ENCODE results near the gene PRRT3. TPM values are rescaled to one million over a fixed set of nuclear protein-coding genes. Genes with fewer than 3 reads are reported as not detected.
A peak's percentile ranks its signal among the peaks of the same experiment; 100 is the strongest.

Gene PRRT3
- total RNA-seq, 1 experiment from 2014 or later, result 0.90 TPM

GRCh38 chr3:9908286-9908685 lies 43.9 kb downstream of the PRRT3 start:
- no TSS peak for BruUV-seq (replicated peaks)
- DNase-seq, result no peak
- no peak overlapping the region for H3K4me2 ChIP-seq
- H3K9me2 ChIP-seq (ENCODE audit: insufficient read depth), result no peaks in the 10 kb centered on the region
- POLR2A ChIA-PET (ENCODE audit: unreplicated experiment), result no interaction called here
- H3K4me1 ChIP-seq (replicated peaks; ENCODE audit: insufficient read depth), result peaks cover 47% of the 10 kb centered on the region
- no peak overlapping the region for H3K27ac ChIP-seq
- H3K9me3 ChIP-seq (ENCODE audit: insufficient read depth, low read depth), result no peaks in the 10 kb centered on the region
- CTCF ChIA-PET, result no interaction called here
- no peaks in the 10 kb centered on the region for H3K79me2 ChIP-seq (ENCODE audit: low read depth)
- no peak overlapping the region for H3K4me3 ChIP-seq
- TF ChIP-seq, protein P1, sequence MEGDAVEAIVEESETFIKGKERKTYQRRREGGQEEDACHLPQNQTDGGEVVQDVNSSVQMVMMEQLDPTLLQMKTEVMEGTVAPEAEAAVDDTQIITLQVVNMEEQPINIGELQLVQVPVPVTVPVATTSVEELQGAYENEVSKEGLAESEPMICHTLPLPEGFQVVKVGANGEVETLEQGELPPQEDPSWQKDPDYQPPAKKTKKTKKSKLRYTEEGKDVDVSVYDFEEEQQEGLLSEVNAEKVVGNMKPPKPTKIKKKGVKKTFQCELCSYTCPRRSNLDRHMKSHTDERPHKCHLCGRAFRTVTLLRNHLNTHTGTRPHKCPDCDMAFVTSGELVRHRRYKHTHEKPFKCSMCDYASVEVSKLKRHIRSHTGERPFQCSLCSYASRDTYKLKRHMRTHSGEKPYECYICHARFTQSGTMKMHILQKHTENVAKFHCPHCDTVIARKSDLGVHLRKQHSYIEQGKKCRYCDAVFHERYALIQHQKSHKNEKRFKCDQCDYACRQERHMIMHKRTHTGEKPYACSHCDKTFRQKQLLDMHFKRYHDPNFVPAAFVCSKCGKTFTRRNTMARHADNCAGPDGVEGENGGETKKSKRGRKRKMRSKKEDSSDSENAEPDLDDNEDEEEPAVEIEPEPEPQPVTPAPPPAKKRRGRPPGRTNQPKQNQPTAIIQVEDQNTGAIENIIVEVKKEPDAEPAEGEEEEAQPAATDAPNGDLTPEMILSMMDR (conservative IDR thresholded peaks at IDR 0.05), result no peak
- TF ChIP-seq EZH2 (IDR thresholded peaks at IDR 0.05; ENCODE audit: low read depth), result no peak
- H3K27me3 ChIP-seq (ENCODE audit: insufficient read depth, low read depth), result no peaks in the 10 kb centered on the region
- H2AFZ ChIP-seq, result no peak overlapping the region
- H3K36me3 ChIP-seq (ENCODE audit: low read depth), result 0 out of 2 replicates have a peak, but pooled peaks cover 3% of the 10 kb centered on the region
- H3F3A ChIP-seq (ENCODE audit: insufficient read depth, low read depth), result peaks cover 38% of the 10 kb centered on the region
- no peaks in the 10 kb centered on the region for H4K20me1 ChIP-seq (ENCODE audit: insufficient read depth)
- intact Hi-C loops (cut with micrococcal nuclease; ENCODE audit: unreplicated experiment), result no loop called here

- ChIA-PET POLR2A (ENCODE audit: unreplicated experiment) (interaction anchor here (0.6 kb wide), 1 partner anchor 13 kb away, joined by 7 read pairs; no protein-coding TSS in a partner anchor), CTCF (no interaction called here)
- DNase-seq, result no peak
- Histone ChIP-seq H4K20me1 (ENCODE audit: insufficient read depth) (no peaks in the 10 kb centered on the region), H3F3A (ENCODE audit: insufficient read depth, low read depth) (peaks cover 23% of the 10 kb centered on the region; the same call in 1 of the 2 replicates), H3K4me3 (no peak overlapping the region), H3K27me3 (ENCODE audit: insufficient read depth, low read depth) (no peaks in the 10 kb centered on the region), H3K79me2 (ENCODE audit: low read depth) (no peaks in the 10 kb centered on the region), H3K9me2 (ENCODE audit: insufficient read depth) (no peaks in the 10 kb centered on the region), H3K4me1 (replicated peaks; ENCODE audit: insufficient read depth) (peaks cover 43% of the 10 kb centered on the region), H3K36me3 (ENCODE audit: low read depth) (0 out of 2 replicates have a peak, but pooled peaks cover 3% of the 10 kb centered on the region), H3K9me3 (ENCODE audit: insufficient read depth, low read depth) (no peaks in the 10 kb centered on the region), H3K4me2 (no peak overlapping the region), H3K27ac (no peak overlapping the region), H2AFZ (no peak overlapping the region)
- BruUV-seq (replicated peaks), result no TSS peak
- no peak for TF ChIP-seq EZH2 (IDR thresholded peaks at IDR 0.05; ENCODE audit: low read depth)
- TF ChIP-seq, protein P1 (conservative IDR thresholded peaks at IDR 0.05), result no peak
- intact Hi-C loops (cut with micrococcal nuclease; ENCODE audit: unreplicated experiment), result no loop called here
These were observed 45.7 kb downstream of the PRRT3 start for GRCh38 chr3:9906480-9906879.

GRCh38 chr3:9903904-9904303 lies 48.3 kb downstream of the PRRT3 start:
- CTCF ChIA-PET, result no interaction called here
- peak overlapping the region; percentile 25 for H3K27ac ChIP-seq
- peak overlapping the region; percentile 50; the same call in 1 of the 2 replicates for H3K4me3 ChIP-seq
- 0 out of 2 replicates have a peak, but pooled peaks cover 3% of the 10 kb centered on the region for H3K36me3 ChIP-seq (ENCODE audit: low read depth)
- H3K9me3 ChIP-seq (ENCODE audit: insufficient read depth, low read depth), result no peaks in the 10 kb centered on the region
- H4K20me1 ChIP-seq (ENCODE audit: insufficient read depth), result no peaks in the 10 kb centered on the region
- POLR2A ChIA-PET (ENCODE audit: unreplicated experiment), result interaction anchor here (0.7 kb wide), 1 partner anchor 20 kb away, joined by 3 read pairs; no protein-coding TSS in a partner anchor
- intact Hi-C loops (cut with micrococcal nuclease; ENCODE audit: unreplicated experiment), result no loop called here
- TSS peak; percentile 37 for BruUV-seq (replicated peaks)
- DNase-seq, result no peak
- H3K4me2 ChIP-seq, result peak overlapping the region; percentile 80
- peaks cover 40% of the 10 kb centered on the region for H3K4me1 ChIP-seq (replicated peaks; ENCODE audit: insufficient read depth)
- H3K79me2 ChIP-seq (ENCODE audit: low read depth), result no peaks in the 10 kb centered on the region
- H3K27me3 ChIP-seq (ENCODE audit: insufficient read depth, low read depth), result no peaks in the 10 kb centered on the region
- no peak overlapping the region for H2AFZ ChIP-seq
- peaks cover 25% of the 10 kb centered on the region for H3F3A ChIP-seq (ENCODE audit: insufficient read depth, low read depth)
- H3K9me2 ChIP-seq (ENCODE audit: insufficient read depth), result no peaks in the 10 kb centered on the region
- no peak for TF ChIP-seq EZH2 (IDR thresholded peaks at IDR 0.05; ENCODE audit: low read depth)
- TF ChIP-seq, protein P1 (conservative IDR thresholded peaks at IDR 0.05), result no peak

Data from PC-9 (cell line).